Ureter (tissue), 1 donor: ENCODE results near the gene LRRC36. TPM values are rescaled to one million over a fixed set of nuclear protein-coding genes. Genes with fewer than 3 reads are reported as not detected.

Experiments used
- DNase-seq: peaks from one replicate; pipeline ENCODE4 v3.0.0-alpha.2; 2020; ENCODE audit warnings: low spot score
- total RNA-seq: library from RNA; stranded (reverse); gene quantifications from one replicate; pipeline ENCODE4 v1.2.4, GENCODE V29; 2023
- donor health status: DM: yes; HTN: yes; CAD: no.

Gene LRRC36, protein sequence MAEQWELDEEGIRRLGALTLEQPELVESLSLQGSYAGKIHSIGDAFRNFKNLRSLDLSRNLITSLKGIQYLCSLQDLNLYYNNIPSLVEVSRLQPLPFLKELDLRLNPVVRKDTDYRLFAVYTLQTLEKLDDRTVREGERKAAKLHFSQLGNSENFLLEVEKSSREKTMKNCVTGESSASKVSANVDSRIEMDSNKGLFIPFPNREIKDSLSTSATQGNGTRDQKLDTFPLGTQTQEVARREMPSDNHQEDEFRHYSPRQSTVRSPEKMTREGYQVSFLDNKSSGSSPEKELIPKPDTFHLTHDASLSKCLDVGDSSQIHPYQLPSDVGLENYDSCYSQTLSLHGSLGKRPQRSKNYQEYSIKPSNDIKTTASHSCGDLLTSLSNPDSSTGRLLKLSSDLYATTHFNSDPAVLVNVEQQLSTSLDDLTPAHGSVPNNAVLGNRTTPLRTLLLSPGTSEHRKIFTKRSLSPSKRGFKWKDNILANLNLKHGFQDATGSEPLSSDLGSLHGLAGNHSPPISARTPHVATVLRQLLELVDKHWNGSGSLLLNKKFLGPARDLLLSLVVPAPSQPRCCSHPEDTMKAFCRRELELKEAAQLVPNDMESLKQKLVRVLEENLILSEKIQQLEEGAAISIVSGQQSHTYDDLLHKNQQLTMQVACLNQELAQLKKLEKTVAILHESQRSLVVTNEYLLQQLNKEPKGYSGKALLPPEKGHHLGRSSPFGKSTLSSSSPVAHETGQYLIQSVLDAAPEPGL
- total RNA-seq: not detected

DNA sequence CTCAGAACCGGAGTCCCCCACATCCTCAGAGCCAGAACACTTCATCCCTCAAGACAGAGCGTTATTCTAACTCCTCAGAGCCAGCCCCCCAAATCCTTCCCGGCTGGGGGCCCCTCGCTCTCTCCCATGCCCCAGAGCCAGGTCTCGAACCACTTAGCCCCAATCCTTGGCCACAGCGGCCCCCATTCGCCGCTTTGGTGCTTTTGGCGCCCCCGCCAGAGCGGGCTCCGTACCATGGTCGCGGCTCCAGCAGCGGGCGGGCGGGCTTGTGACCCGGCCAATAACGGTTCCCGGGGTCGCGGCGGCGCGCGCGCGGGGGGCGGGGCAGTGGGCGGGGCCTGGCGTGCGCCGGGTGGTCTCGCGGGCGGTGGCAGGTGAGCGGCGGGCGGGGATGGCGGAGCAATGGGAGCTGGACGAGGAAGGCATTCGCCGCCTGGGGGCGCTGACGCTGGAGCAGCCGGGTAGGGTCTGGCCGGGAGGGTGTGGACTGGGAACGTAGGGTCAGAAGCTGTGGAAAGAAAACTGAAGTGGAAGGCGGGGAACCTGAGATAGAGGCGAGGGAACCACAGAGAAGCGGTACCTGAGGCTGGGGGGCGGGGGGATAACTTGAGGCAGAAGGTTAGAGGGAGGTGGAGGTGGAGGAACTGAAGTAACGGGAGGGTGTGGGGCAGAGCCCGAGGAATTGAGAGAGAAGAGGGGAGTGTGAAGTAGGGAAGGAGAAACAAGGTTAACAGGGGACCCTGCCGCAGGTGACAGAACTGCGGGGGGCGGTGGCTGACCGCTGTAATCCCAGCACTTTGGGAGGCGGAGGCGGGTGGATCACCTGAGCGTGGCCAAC, at the start of gene LRRC36, which contains the start of gene KCTD19:
LRRC36 (plus strand) TSS at position 344 of the 838 bp plus-strand sequence; CDS start at position 392, 48 bp downstream.
KCTD19 (minus strand) TSS at position 270 of the 838 bp plus-strand sequence; CDS start at position 236, 34 bp downstream.
- peak; percentile 47 for DNase-seq

DNA sequence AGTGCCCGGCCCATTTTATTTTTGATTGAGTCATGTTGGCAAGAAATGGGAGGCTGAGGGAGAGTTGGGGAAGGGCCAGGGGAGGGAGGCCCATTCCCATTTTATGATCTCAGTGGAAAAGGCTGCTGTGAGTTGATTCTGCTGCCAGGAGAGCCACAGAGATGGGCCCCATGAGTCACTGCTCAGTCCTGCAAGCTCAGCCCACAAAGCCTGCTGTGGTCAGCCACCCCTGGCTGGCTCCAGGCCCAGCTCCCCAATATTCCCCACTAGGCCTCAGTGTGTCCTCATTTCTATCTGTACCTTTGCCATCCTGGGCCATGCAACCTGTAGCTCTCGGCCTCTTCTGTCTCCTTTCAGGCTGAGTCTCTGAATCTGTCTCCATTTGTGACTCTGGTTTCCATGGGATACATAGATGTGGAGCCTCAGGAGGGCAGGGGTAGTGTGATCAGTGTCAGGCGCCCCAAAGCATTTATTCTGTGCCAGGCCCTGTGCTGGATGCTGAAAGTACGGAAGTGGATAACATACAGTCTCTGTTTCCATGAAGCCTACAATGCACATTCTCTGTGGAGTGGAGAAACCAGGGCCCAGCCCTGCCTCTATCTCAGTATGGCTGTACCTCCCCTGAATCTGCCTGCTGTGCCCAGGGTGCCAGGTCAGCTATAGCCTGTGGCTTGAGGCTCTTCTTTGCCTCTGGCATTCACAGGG, 49.2 kb upstream of the LRRC36 start:
- DNase-seq: no peak

DNA sequence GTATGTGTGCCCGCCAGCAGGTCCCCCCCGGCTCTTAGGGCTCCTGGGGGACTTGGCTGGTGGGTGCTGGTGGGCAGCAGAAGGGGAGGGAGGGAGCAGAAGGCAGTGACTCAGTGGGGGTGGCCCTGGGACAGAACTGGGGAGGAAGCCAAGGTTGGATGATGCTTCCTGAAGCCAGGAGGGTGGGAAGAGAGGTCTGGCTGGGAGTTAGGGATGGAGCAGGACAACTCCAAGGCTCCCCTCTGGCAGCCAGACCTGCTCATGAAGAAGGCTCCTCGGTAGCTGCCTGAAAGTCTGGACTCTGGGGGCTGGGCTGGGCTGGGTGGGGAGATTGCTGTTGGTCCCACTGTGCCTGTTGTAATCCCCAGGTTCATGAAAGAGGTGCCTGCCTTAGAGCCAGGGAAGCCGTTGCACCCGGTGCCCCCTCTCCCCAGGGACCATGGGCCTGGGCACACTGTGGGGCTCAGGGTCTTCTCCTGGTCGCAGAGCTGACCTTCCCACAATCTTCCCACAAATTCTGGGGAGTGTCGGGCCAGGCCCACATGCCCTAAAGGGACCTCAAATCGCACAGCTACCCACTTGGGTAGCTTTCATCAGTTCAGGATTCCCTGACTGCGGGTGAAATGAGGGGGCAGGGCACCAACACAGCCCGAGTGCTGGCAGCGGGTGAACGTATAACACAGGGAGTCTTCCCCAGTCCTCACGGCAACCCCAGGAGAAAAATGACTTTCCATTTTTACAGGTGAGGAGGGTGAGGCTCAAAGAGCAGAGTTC, 48.4 kb upstream of the LRRC36 start:
- no peak for DNase-seq

DNA sequence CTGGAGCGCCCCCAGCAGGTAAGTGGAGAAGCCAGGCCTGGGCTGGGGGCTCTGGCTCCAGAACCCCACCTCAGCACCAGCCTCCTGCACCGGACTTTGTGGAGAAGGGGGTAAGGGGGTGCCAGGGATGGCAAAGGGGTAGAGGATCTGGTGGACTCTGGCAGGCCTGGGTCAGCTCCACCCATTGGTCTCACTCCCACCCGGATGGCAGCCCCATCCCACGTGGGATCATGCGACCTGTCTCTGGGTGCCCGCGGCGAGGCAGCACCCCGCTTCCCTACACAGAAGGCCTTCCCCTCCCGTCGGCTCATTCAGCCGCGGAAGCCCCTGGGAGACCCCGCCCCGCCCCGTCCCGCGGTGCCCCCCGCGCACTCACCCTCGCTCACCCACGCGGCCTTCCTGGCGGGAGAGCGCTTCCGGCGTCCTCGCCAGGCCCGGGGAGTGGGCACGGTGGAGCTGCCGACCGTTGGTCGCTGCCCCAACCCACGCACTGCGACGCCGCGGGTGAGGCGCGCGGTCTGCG, 47.8 kb upstream of the LRRC36 start:
- DNase-seq: no peak

DNA sequence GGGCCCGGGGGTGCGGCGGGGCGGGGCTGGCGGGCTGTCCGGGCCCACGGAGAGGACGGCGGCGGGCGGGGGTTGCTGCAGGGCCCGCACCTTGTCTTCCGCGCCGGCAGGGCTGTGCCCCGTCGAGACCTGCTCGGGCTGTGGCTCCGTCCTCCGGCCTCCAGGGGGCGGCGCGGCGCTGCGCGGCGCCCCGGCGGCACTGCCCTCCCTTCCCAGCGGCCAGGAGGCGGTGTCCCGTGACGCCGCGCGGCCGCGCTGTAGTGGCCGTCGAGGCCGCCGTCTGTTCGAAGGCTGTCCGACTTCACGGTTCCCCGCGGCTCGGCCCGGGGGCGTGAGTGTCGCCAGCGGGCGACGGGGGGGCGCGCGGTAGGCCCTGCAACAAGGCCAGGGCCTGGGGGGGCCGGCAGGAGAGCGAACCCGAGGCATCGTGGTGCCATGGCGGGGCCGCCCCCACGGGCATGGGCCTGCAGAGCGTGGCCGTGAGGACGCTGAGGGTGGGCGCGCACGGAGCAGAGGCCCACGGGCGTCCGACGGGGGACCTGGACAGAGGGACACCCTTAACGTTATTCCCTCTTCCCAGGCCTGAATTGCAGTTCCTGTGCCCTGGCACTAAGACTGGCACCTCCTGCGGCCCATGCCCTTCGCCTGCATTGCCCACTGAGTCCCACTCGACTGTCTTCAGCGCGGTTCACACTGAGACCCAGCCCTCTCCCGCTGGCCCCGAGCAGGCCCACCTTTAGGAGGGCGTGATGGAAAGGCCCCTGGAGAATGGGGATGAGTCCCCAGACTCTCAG, 47.1 kb upstream of the LRRC36 start, which contains the start of gene PLEKHG4:
PLEKHG4 (plus strand) TSS at position 237 of the 794 bp plus-strand sequence; CDS start at position 750, 513 bp downstream.
- DNase-seq: peak; percentile 70

DNA sequence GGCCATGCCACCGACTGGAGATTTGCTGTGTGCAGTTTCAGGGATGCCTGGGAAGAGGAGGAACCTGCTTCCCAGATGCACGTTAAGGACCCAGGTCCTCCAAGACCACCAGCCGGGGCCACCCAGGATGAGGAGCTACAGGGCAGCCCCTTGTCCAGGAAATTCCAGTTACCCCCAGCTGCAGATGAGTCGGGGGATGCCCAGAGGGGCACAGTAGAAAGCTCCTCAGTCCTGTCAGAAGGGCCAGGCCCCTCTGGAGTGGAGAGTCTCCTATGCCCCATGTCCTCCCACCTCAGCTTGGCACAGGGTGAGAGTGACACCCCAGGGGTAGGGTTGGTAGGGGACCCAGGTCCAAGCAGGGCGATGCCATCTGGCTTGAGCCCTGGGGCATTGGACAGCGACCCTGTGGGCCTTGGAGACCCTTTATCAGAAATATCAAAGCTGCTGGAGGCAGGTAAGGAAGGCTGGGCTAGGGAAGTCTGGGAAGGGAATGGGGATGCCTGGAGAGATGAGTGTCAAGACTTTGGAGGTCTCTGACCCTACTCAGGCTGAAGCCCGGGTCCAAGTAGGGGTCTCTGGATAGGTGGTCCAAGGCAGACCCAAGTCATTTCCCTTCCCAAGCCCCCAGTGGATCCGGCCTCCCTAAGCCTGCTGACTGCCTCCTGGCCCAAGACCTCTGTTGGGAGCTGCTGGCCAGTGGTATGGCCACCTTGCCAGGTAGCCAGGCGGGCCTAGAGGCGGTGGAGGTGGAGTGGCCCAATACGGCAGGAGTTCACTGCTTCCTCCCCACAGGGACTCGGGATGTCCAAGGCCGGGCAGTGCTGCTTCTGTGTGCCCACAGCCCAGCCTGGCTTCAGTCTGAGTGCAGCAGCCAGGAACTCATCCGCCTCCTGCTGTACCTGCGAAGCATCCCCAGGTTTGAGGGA, 46.3 kb upstream of the LRRC36 start:
- DNase-seq: no peak

DNA sequence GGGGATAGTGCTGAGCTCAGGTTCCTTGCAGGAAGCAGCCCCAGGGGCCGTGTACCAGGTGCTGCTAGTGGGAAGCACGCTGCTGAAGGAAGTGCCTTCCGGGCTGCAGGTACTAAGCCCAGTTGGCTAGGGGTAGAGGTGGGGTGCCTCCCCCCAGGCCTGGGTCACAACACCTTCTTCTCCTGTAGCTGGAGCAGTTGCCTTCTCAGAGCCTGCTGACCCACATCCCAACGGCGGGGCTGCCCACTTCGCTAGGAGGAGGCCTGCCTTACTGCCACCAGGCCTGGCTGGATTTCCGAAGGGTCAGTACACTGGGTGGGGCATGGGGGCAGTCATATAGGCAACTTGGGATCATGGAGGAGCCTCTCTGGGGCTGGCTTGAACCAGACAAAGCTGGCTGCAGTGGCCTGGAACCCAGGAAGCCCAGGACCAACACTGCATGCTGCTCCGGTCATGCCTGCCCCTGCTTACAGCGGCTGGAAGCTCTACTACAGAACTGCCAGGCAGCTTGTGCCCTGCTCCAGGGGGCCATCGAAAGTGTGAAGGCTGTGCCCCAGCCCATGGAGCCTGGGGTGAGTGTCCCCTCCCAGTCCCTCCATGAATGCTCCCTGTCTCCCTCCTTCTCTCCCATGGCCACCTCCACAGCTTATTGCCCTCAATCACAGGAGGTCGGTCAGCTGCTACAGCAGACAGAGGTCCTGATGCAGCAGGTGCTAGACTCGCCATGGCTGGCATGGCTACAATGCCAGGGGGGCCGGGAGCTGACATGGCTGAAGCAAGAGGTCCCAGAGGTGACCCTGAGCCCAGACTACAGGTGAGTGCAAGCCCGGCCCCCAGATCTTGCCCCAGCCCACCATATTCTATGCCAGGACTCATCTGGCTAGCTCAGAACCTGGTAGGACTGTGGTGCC, 44.8 kb upstream of the LRRC36 start:
- no peak for DNase-seq

DNA sequence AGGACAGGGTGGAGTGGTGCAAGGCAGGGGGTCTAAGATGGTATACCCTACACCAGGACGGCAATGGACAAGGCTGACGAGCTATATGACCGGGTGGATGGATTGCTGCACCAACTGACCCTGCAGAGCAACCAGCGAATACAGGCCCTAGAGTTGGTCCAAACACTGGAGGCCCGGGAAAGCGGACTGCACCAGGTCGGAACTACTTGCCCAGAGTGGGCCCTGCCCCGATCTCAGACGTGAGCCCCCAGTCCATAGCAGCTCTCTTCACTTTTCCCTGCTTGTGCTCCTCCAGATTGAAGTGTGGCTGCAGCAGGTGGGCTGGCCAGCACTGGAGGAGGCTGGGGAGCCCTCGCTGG, 44.2 kb upstream of the LRRC36 start:
- no peak for DNase-seq

DNA sequence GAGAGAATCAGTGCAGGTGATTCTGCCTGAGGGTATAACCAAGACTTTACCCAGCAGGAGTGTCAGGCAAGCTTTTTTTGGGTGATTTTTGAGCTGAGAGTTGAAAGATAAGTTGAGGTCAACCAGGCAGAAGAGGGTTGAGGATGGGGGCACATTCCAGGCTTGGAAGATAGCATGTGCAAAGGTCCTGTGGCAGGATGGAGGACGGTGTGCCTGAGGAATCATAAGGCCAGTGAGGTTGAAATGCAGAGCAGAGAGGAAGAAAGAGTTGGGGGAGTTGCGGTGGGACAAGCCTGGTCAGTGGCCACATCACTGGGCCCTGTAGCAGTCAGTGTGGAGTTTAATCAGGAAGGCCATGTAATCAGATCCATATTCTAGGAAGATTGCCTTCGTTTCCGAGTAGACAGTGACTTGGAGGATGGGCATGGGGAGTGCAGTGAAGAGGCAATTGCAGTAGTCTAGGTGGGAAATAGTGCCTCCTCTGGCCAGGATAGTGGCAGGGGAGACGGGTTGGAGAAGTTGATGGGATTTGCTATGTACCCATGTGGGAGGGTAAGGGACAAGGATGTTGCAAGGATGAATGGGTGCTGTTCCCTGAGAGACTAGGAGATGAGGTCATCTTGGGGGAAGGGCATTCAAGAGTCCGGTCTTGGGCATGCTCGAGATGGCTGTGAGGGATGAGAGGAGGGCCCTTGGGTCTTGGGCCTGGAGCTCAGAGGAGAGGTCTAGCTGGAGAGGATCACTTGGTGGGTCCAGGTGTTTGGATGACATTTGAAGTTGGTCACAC, 43.4 kb upstream of the LRRC36 start:
- no peak for DNase-seq

DNA sequence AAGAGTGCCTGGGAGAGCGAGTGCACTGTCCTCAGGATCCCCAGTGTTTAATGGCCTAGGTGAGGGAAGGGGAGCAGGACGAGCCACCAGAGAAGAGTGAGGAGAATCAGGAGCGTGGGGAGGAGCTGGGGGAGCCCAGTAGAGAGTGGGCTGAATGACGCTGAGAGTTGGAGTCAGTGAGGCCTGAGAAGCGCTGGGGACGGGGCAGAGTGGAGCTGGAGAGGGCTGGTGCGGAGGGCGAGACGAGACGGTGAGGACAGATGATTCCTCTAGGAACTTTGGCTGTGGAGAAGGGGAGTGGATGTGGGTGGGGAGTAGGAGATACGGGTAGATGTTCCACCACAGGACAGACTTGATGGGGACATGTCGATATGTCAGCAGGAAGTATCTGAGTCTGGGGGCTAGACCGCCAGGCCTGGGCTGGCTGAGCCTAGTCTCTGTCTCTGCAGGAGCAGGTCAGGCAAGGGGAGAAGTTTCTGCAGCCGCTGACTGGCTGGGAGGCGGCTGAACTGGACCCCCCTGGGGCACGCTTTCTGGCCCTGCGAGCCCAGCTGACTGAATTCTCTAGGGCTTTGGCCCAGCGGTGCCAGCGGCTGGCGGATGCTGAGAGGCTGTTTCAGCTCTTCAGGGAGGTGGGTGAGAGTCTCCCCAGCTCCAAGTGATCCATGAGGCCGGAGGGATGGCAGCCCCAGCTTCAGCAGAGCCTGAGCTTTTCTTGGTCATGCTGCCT, 42.6 kb upstream of the LRRC36 start:
- no peak for DNase-seq

DNA sequence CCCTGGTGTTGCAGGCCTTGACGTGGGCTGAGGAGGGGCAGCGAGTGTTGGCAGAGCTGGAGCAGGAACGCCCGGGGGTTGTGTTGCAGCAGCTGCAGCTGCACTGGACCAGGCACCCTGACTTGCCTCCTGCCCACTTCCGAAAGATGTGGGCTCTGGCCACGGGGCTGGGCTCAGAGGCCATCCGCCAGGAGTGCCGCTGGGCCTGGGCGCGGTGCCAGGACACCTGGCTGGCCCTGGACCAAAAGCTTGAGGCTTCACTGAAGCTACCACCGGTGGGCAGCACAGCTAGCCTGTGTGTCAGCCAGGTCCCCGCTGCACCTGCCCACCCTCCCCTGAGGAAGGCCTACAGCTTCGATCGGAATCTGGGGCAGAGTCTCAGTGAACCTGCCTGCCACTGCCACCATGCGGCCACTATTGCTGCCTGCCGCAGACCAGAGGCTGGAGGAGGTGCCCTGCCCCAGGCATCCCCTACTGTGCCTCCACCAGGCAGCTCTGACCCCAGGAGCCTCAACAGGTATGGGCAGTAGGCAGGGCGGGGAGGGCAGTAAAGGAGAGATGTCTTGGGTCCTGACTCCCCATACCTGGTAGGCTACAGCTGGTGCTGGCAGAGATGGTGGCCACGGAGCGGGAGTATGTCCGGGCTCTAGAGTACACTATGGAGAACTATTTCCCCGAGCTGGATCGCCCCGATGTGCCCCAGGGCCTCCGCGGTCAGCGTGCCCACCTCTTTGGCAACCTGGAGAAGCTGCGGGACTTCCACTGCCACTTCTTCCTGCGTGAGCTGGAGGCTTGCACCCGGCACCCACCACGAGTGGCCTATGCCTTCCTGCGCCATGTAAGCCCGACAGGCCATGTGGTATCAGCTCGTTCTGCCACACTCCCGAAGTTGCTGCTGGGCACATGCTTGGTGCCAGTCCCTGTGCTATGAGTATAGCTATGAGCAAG, 41.6 kb upstream of the LRRC36 start:
- no peak for DNase-seq

DNA sequence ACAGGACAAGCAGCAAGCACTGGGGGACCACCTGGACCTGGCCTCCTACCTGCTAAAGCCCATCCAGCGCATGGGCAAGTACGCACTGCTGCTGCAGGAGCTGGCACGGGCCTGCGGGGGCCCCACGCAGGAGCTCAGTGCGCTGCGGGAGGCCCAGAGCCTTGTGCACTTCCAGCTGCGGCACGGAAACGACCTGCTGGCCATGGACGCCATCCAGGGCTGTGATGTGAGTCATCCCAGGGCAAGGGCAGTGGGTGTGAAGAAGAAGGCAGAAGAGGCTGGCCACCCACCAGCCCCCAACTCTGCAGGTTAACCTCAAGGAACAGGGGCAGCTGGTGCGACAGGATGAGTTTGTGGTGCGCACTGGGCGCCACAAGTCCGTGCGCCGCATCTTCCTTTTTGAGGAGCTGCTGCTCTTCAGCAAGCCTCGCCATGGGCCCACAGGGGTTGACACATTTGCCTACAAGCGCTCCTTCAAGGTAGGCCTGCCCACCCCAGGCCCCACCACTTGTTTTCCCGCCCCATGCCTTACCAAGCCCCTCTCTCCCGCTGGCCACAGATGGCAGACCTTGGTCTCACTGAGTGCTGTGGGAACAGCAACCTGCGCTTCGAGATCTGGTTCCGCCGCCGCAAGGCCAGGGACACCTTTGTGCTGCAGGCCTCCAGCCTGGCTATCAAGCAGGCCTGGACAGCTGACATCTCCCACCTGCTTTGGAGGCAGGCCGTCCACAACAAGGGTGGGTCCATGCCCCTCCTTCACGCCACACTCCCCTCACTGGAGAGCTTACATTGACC, 40.0 kb upstream of the LRRC36 start:
- DNase-seq: no peak

DNA sequence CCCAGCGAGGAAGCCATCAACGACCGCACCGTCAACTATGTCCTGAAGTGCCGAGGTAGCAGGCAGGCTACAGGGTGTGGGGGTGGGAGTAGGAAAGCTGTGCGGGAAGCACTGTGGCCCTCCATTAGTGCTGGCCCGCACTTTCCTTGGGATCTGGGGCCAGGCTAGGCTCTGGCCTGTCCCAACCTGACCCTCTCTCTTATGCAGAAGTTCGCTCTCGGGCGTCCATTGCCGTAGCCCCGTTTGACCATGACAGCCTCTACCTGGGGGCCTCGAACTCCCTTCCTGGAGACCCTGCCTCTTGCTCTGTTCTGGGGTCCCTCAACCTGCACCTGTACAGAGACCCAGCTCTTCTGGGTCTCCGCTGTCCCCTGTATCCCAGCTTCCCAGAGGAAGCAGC, 38.7 kb upstream of the LRRC36 start:
- no peak for DNase-seq

DNA sequence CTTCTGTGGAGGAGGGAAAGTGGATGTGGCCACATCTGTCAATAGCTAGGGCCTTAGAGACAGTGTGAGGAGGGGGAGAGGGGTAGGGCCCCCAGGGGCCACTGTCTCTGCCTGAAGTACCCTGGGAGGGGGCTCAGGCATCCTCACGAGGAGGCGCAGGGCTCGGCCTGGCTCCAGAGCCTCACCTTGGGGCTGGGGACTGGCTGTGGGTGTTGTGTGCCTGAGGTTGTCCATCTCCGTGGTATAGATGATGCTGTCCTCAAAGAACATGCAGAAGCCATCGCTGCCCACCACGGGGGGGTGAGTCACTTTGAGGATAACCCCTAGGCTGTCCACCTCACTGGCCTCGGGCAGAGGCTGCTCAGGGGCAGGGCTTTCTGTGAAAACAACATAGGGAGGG, 35.2 kb upstream of the LRRC36 start:
- no peak for DNase-seq
